SK-N-SH (cell line): ENCODE measurements around the gene TSPAN7.

Experiments
- CHD2 ChIP-seq: fragments of 150-350 bp; IDR thresholded peaks from 2 replicates; pipeline ENCODE4 v1.6.1; 2018; ENCODE audit warnings: low read length; ENCODE audit not compliant: partially characterized antibody
- CTCF ChIP-seq: fragments of 200-600 bp; sonication (generic); IDR thresholded peaks from 2 replicates; pipeline ENCODE4 v1.6.1; 2017; ENCODE audit warnings: antibody characterized with exemption, mild to moderate bottlenecking, moderate library complexity
- ELF1 ChIP-seq: IDR thresholded peaks from 2 replicates; pipeline ENCODE4 v1.4.0; 2012
- EP300 ChIP-seq, 2 experiments: IDR thresholded peaks; 2 replicates each; pipeline versions ENCODE4 v1.4.0 to v1.6.1; 2012; ENCODE audit warnings: borderline replicate concordance in 1 of 2, low read depth in 1 of 2, low read length in 1 of 2
- EZH2phosphoT487 ChIP-seq: fragments of 200-600 bp; sonication (generic); IDR thresholded peaks from 2 replicates; pipeline ENCODE4 v1.6.1; 2017; ENCODE audit warnings: low read depth, mixed run types, mild to moderate bottlenecking, antibody characterized with exemption, moderate library complexity, borderline replicate concordance
- FOXJ3 ChIP-seq: sonication (generic); formaldehyde crosslinking; IDR thresholded peaks from 2 replicates; pipeline ENCODE4 v1.5.1; 2020; ENCODE audit warnings: mild to moderate bottlenecking, missing genetic modification reagents
- MAX ChIP-seq: IDR thresholded peaks from 2 replicates; pipeline ENCODE4 v1.4.0; 2012; ENCODE audit warnings: low read depth
- NFIC ChIP-seq: IDR thresholded peaks from 2 replicates; pipeline ENCODE4 v1.4.0; 2012; ENCODE audit warnings: borderline replicate concordance
- POLR2AphosphoS5 ChIP-seq: IDR thresholded peaks from 2 replicates; pipeline ENCODE4 v1.6.1; 2012; ENCODE audit warnings: low read depth, low read length
- RAD21 ChIP-seq: IDR thresholded peaks from 2 replicates; pipeline ENCODE4 v1.6.1; 2012; ENCODE audit warnings: mild to moderate bottlenecking, low read length
- SIN3A ChIP-seq: IDR thresholded peaks from 2 replicates; pipeline ENCODE4 v1.6.1; 2012; ENCODE audit warnings: low read depth, mild to moderate bottlenecking, low read length, moderate library complexity, borderline replicate concordance
- SMC3 ChIP-seq: IDR thresholded peaks from 2 replicates; pipeline ENCODE4 v1.6.1; 2012; ENCODE audit warnings: low read depth, low read length, improper control_type of control experiment
- TAF1 ChIP-seq: IDR thresholded peaks from 2 replicates; pipeline ENCODE4 v1.6.1; 2012; ENCODE audit warnings: low read depth, mild to moderate bottlenecking, low read length, moderate library complexity, borderline replicate concordance
- TEAD4 ChIP-seq: IDR thresholded peaks from 2 replicates; pipeline ENCODE4 v1.4.0; 2012; ENCODE audit warnings: mild to moderate bottlenecking, borderline replicate concordance; ENCODE audit not compliant: insufficient read depth

- no peak for TF ChIP-seq CTCF
- TF ChIP-seq EZH2phosphoT487: no peak
- TF ChIP-seq EP300 (IDR thresholded peaks at IDR 0.05; ENCODE audit: borderline replicate concordance in 1 of 2, low read depth in 1 of 2, low read length in 1 of 2): no peak
- no peak for TF ChIP-seq MAX
- no peak for TF ChIP-seq POLR2AphosphoS5
- TF ChIP-seq CHD2: no peak
- no peak for TF ChIP-seq SMC3
- no peak for TF ChIP-seq ELF1
- no peak for TF ChIP-seq SIN3A
- TF ChIP-seq RAD21: no peak
- no peak for TF ChIP-seq NFIC
- TF ChIP-seq TEAD4: no peak
- no peak for TF ChIP-seq FOXJ3
- no peak for TF ChIP-seq TAF1
Measured at GRCh38 chrX:38649221-38649620, 87.9 kb downstream of the TSPAN7 start.
